Ishikawa (cell line): ENCODE measurements around the gene EVI5L.

Source experiments
- CEBPB ChIP-seq: IDR thresholded peaks from 2 replicates; pipeline ENCODE4 v1.6.1; 2012
- TAF1 ChIP-seq: IDR thresholded peaks from 2 replicates; pipeline ENCODE4 v1.6.1; 2012; ENCODE audit warnings: low read depth, mild to moderate bottlenecking
- TF ChIP-seq, protein P1 (sequence below): IDR thresholded peaks from 2 replicates; pipeline ENCODE4 v1.6.1; 2012

DNA sequence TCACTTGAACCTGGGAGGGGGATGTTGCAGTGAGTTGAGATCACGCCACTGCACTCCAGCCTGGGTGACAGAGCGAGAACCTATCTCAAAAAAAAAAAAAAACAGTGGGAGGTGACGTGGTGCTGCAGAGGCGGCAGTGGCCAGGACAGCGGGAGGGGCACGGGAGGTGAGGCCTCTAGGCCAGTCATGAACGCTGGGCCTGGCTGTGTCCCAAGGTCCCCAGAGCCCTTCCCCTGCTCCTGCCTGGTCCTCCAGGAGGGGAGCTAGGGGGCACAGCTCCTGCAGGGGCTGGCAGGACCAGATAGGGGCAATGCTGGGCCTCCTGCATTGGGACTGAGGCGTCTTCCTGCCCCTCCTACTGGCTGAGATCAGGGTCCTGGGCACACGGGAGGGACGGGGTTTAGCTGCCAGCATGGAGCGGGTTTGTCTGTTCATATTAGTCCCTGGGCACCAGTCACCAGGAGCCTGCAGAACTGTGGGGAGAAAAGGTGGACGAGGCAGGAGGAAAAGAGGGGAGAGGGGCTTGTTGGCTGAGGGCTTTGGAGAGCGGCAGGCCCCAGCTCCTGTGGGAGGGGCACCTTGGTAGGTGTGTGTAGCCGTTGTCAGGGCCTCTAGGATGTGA, 78.2 kb downstream of the EVI5L start:
- TF ChIP-seq CEBPB (no peak), TAF1 (no peak)
- TF ChIP-seq, protein P1, sequence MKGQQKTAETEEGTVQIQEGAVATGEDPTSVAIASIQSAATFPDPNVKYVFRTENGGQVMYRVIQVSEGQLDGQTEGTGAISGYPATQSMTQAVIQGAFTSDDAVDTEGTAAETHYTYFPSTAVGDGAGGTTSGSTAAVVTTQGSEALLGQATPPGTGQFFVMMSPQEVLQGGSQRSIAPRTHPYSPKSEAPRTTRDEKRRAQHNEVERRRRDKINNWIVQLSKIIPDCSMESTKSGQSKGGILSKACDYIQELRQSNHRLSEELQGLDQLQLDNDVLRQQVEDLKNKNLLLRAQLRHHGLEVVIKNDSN: no peak
